Fibroblast of skin of right quadriceps (primary cell): ENCODE data around the gene COL27A1.
A peak's percentile ranks its signal among the peaks of the same experiment; 100 is the strongest.

Experiments
- DNase-seq: peaks from one replicate; pipeline ENCODE4 v3.0.0-alpha.2; 2013

Gene COL27A1

GRCh38 chr9:114169029-114169951, 14.0 kb downstream of the COL27A1 start:
- peak; percentile 76 for DNase-seq

DNA sequence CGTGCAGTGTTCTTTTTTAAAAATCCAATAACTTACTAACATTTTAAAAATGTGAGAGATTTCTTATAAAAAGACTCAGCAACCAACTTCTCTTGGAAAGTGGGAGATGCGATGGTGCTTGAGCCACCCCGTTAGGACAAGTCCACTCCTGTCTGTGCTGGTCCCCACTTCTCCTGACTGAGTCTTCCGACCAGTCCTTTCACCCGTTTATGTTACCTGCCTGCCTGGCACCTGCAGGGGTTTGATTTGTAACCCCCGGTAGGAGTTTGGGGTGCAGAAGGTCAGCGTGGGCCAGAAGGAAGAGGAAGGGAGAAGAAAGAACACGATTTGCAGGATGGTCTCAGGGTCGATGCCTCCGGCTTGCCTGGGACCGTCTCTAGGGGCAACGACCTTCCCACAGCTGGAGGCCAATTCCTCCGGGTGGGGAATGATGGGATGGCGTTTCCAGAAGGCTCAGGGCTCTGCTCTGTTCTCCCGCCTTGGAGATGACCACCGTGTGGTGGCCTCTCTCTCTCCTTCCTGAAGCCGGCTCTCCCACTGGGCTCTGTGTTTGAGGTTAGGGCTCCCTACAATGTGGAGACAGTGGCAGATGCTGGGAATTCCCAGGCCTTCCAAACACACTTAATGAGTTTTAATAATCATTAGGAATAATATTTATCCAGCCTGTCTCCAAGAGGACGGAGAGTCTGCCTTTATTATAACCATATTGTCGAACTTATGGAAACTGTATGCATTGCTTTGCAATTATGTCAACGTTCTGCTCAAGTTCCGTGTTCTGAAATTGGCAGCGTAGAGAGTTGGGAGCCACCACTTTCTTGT, 14.8 kb downstream of the COL27A1 start:
- DNase-seq: peak; percentile 66

- DNase-seq: no peak
Measured at GRCh38 chr9:114170771-114171461, 15.6 kb downstream of the COL27A1 start.

DNA sequence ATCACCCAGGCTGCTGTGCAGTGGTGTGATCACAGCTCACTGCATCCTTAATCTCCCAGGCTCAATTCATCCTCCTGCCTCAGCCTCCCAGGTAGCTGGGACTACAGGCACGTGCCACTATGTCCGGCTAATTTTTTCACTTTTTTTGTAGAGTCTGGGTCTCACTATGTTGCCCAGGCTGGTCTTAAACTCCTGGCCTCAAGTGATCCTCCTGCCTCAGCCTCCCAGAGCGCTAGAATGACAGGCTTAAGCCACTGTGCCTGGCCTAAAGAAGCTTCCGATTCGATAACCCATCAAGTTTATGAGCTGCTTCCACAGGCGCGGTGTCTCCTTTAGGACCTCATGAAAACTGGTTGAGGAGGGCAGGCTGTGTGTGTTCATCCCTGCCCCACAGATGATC, 16.2 kb downstream of the COL27A1 start:
- no peak for DNase-seq

- DNase-seq: peak; percentile 67
Measured at GRCh38 chr9:114172981-114173833, 17.9 kb downstream of the COL27A1 start.

DNA sequence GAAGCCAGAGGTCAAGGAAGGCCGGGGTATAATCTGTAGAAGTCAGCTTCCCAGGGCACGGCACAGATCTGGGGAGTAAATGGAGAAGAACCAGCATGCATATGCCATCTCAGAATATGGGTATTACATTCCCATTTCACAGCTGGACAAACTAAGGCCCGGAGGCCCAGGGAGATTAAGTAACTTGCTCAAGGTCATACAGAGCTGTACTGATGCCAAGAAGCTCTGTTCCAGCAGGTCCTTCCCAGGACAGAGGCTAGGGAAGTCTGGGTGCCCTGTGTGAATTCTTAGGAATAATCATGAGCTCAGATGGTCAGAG, 19.2 kb downstream of the COL27A1 start:
- no peak for DNase-seq

DNA sequence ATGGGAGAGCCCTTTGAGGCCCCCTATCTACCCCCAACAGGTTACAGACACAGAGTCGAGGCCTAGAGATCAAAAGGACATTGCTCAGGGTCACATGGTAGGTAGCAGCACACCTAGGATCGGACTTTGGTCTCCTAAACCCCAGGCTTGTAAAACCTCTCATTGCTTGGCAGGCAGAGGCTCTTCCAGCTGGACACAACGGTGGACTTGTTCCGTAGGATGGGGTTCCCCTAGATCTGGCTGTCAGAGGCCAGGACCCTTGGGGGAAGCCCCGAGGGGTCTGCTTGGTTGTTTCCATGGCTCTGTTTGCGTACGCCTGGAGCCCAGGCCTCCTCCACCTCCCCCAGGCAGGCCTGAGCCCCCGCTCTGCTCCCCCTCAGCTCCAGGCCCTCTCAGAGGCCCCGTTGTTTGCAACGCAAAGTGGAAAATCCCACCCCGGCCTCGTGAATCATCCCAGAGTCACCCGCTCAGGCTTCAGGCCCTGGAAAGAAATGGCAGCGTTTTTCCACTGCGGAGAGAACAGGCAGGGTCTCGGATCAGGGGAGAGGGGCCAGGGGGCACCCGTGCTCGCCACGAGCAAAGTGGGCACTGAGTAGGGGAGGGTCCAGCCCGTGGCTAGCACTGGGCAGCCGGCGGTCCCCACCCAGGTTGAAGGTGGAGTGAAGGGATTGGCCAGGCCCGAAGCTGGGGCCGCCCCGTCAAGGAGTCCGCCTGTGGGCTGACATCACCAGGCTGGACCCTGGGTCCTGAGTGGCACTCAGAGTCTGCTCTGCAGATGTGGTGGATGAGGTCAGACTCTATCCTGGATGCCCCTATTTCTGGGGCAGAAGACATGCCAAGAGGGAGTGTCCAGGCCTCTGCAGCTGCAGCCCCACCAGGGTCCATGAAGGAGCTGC, 19.8 kb downstream of the COL27A1 start:
- DNase-seq: peak; percentile 78

DNA sequence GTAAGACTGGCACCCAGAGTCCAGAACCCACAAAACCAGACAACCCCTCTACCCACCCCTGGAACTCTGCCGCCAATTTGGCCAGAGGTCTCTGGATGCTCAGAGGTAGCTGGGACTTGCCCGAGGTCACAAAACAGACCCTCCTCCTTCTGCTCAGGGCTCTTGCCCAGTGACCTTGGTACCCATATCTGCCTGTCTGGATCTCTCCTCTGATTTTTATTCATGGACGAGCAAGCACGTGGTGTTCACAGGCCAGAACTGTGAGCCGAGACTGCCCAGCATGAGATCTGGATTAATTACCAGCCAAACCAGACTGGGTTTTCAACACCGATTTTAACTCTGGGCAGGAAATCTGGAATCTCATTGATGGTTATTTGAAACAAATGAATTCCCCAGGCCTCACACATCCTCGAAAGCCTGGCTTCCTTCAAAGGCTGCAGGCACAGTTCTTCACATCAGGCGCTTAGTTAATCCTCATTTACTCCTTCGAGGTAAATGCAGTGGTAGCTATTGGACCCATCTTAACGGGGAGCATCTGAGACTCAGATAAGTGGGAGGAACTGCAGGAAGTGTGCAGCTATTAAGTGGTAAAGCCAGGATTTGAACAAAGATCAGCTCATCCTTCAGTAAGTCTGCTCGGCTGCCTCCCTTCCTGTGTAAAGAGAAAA, 21.4 kb downstream of the COL27A1 start:
- no peak for DNase-seq

- DNase-seq: peak; percentile 77
Measured at GRCh38 chr9:114177423-114178064, 22.2 kb downstream of the COL27A1 start.

- DNase-seq: no peak
Measured at GRCh38 chr9:114178076-114178475, 22.7 kb downstream of the COL27A1 start.

GRCh38 chr9:114178756-114179450, 23.6 kb downstream of the COL27A1 start:
- no peak for DNase-seq

DNA sequence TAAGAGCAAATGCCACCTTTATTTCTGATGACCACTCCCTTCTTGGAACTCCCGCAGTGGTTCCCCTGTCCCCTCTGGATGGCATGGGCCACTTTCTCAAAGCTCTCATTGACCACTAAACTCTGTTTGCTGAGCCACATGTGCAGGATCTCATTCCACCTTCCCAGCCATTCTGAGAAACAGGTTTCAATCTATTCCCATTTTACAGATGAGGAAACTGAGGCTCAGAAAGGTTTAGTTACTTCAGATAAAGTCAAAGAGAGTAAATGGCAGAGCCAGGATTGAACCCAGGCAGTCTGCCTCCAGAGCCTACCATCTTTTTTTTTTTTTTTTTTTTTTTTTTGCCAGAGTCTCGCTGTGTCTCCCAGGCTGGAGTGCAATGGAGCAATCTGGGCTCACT, 24.2 kb downstream of the COL27A1 start:
- DNase-seq: no peak

DNA sequence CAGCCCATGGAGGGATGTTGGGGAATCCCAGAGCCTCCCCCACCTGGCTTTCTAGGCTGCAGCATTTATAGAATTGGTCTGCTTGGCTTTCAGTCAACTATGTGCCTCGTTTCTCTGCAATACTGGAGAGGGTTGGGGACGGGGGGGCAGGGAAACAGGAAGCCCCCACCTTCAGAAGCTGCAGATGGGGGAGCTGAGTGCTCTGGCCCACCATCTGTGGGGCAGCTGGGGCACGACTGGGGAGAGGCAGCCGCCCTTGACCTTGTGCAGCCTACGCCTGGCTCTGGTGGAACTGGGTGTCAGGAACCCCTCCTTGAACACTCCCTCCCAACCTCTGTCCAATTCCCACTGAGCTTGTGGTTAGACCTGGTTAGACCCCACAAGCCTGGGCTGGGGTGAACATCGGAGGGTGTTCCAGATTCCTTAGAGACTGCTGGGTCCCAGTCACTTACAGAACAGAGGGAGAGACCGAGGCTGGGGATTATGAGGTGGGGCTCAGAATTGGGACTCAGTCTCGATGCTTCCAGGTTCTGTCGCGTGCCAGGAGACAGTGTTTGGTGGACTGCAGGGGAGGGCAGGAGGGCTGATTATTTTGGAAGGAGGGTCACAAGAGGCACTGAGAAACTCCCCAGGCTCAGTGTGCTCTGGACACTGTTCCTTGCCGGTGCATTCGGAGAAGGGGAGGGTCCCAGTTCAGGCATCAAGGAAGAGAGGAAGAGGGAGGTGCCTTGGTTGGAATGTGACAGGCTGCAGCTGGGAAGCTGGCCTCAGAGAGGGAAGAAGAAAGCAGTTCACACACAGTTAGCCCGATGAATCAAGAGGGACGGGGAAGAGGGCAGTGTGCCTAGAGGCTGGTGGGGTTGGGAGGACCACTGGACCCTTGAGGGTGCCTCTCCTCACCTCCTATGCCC, 25.6 kb downstream of the COL27A1 start:
- peak; percentile 56 for DNase-seq

DNA sequence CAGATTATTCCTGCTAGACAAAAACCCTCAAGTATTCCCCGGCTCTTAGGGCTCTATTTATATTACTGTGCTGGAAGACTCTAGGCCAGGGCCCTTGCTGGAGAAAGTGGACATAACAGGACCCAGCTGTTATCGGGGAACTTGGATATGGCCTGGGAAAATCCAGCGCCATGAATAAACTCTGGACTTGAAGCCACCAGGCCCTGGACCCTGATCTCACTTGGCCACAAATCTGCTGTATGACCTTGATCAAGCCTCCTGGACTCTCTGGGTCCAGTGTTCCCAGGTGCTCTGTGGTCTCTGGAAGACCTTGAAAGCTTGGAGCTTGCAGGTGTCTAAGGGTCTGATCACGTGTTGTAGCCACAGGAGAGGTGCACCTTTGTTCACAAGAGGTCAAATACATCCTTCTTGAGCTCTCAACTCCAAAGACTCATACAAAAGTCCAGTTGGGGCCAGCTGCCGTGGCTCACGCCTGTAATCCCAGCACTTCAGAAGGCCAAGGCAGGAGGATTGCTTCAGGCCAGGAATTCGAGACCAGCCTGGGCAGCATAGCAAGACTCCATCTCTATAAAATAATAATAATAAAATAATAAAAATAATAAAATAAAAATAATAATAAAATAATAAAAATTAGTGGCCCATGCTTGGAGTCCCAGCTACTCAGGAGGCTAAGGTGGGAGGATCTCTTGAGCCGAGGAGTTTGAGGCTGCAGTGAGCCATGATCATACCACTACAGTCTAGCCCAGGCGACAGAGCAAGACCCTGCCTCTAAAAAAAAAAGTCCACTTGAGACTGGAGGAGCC, 26.5 kb downstream of the COL27A1 start:
- DNase-seq: no peak

DNA sequence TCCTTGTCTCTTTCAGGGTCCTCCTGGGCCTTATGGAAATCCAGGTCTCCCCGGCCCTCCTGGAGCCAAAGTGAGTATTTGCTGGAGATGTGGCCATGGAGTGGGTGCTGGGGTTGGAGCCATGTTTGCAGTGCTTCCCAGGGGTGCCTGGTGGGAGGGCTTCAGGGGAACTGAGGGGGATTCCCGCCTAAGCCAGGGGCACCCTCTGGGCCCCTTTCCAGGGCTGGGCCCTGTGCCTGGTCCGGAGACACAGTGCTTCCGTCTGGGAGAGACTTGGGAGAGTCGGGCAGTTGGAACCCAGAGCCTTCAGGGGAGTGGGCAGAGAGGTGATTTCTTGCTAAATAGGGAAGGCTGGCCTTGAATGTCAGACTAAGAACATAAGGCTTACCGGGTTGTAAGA, 27.7 kb downstream of the COL27A1 start:
- DNase-seq: no peak

DNA sequence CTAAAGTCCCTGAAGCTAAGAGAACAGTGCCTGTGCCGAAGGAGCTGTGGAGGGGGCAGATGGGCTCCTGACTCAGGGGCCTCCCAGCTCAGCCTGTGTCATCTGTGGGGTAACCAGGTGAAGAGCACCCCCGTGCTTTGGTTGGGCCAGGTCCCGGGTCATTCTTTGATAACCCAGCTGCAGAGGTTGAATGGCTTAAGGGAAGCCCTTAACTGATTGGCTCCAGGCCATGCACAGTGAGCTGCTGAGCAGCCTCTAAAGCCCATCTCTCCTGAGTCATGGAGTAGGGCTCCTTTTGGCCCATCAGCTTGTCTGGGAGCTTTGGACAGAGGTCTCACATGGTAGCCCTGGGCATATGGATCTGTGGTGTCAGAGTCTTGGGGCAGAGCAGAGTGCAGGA, 28.7 kb downstream of the COL27A1 start:
- no peak for DNase-seq

- DNase-seq: no peak
Measured at GRCh38 chr9:114184866-114185265, 29.5 kb downstream of the COL27A1 start.
